ENCODE data around the gene MDH2. TPM values are rescaled to one million over a fixed set of nuclear protein-coding genes. Genes with fewer than 3 reads are reported as not detected.
"Not testable (repeated sequence)": the region's sequence is repeated elsewhere in the genome, so short reads cannot be mapped to it uniquely, and the experiment has no call there.

The MDH2 gene
- total and polyA plus RNA-seq, 5 donors from 2014 or later = 70.6 to 237 (median 162) TPM

GRCh38 chr7:76057813-76058145 lies 9.9 kb downstream of the MDH2 start:
- DNase-seq = no peak
- H3K27me3 Mint-ChIP-seq = no peaks in the 10 kb centered on the region
- peaks cover 35% of the 10 kb centered on the region for H3K36me3 Mint-ChIP-seq
- Histone ChIP-seq H3K4me1 (ENCODE audit: control insufficient read depth, insufficient read depth, low read length, poor library complexity, severe bottlenecking) (no peaks in the 10 kb centered on the region), H3K36me3 (ENCODE audit: control insufficient read depth, insufficient read depth, low read length) (peaks cover 89% of the 10 kb centered on the region), H3K27ac (ENCODE audit: insufficient read depth, low read length, poor library complexity, severe bottlenecking) (no peak overlapping the region), H3K9me3 (ENCODE audit: control insufficient read depth in 2 of 2, low read length in 2 of 2) (no peaks in the 10 kb centered on the region), H3K27me3 (ENCODE audit: control insufficient read depth, insufficient read depth, low read length) (no peaks in the 10 kb centered on the region), H3K4me3 (ENCODE audit: low read depth, low read length) (no peak overlapping the region)
- no peak overlapping the region for H3K27ac Mint-ChIP-seq
- no peaks in the 10 kb centered on the region for H3K9me3 Mint-ChIP-seq
- no peak for ATAC-seq (ENCODE audit: low read depth in 2 of 2)
- no peak overlapping the region for H3K4me3 Mint-ChIP-seq
- peaks cover 0 to 15% (median 1%) of the 10 kb centered on the region in 4 donors for H3K4me1 Mint-ChIP-seq

- H3K27me3 Mint-ChIP-seq; H3K4me1 ChIP-seq (ENCODE audit: control insufficient read depth, insufficient read depth, low read length, poor library complexity, severe bottlenecking); H3K9me3 Mint-ChIP-seq; H3K27me3 ChIP-seq (ENCODE audit: control insufficient read depth, insufficient read depth, low read length); H3K9me3 ChIP-seq (ENCODE audit: control insufficient read depth in 2 of 2, low read length in 2 of 2); H3K27ac ChIP-seq (ENCODE audit: insufficient read depth, low read length, poor library complexity, severe bottlenecking); H3K4me1 Mint-ChIP-seq; H3K4me3 Mint-ChIP-seq; DNase-seq; ATAC-seq (ENCODE audit: low read depth in 2 of 2); H3K4me3 ChIP-seq (ENCODE audit: low read depth, low read length); H3K27ac Mint-ChIP-seq: not testable (repeated sequence)
- peaks cover 36% of the 10 kb centered on the region for H3K36me3 Mint-ChIP-seq
- H3K36me3 ChIP-seq (ENCODE audit: control insufficient read depth, insufficient read depth, low read length) = peaks cover 94% of the 10 kb centered on the region
Observed at GRCh38 chr7:76058745-76059144, 10.8 kb downstream of the MDH2 start.

- ATAC-seq (ENCODE audit: low read depth in 2 of 2) (no peak), DNase-seq (no peak)
- no peaks in the 10 kb centered on the region for H3K4me1 ChIP-seq (ENCODE audit: control insufficient read depth, insufficient read depth, low read length, poor library complexity, severe bottlenecking)
- H3K36me3 Mint-ChIP-seq = peaks cover 42% of the 10 kb centered on the region
- H3K9me3 ChIP-seq (ENCODE audit: control insufficient read depth in 2 of 2, low read length in 2 of 2) = no peaks in the 10 kb centered on the region
- no peak overlapping the region for H3K27ac Mint-ChIP-seq
- no peak overlapping the region for H3K27ac ChIP-seq (ENCODE audit: insufficient read depth, low read length, poor library complexity, severe bottlenecking)
- H3K4me1 Mint-ChIP-seq = no peaks in the 10 kb centered on the region
- no peaks in the 10 kb centered on the region for H3K27me3 ChIP-seq (ENCODE audit: control insufficient read depth, insufficient read depth, low read length)
- no peaks in the 10 kb centered on the region for H3K27me3 Mint-ChIP-seq
- H3K4me3 Mint-ChIP-seq = no peak overlapping the region
- H3K9me3 Mint-ChIP-seq = no peaks in the 10 kb centered on the region
- H3K36me3 ChIP-seq (ENCODE audit: control insufficient read depth, insufficient read depth, low read length) = peaks cover 97% of the 10 kb centered on the region
- H3K4me3 ChIP-seq (ENCODE audit: low read depth, low read length) = no peak overlapping the region
Observed at GRCh38 chr7:76060842-76061241, 12.9 kb downstream of the MDH2 start.

GRCh38 chr7:76062254-76062653 lies 14.3 kb downstream of the MDH2 start:
- Histone ChIP-seq H3K4me3 (ENCODE audit: low read depth, low read length) (no peak overlapping the region), H3K27ac (ENCODE audit: insufficient read depth, low read length, poor library complexity, severe bottlenecking) (no peak overlapping the region), H3K27me3 (ENCODE audit: control insufficient read depth, insufficient read depth, low read length) (no peaks in the 10 kb centered on the region), H3K36me3 (ENCODE audit: control insufficient read depth, insufficient read depth, low read length) (peaks cover 92% of the 10 kb centered on the region), H3K4me1 (ENCODE audit: control insufficient read depth, insufficient read depth, low read length, poor library complexity, severe bottlenecking) (no peaks in the 10 kb centered on the region), H3K9me3 (ENCODE audit: control insufficient read depth in 2 of 2, low read length in 2 of 2) (no peaks in the 10 kb centered on the region)
- Mint-ChIP-seq H3K27me3 (no peaks in the 10 kb centered on the region), H3K27ac (peak overlapping the region in 1 of 3 donors; percentile 20), H3K4me3 (no peak overlapping the region), H3K36me3 (peaks cover 54% of the 10 kb centered on the region), H3K9me3 (no peaks in the 10 kb centered on the region), H3K4me1 (no peaks in the 10 kb centered on the region)
- no peak for ATAC-seq (ENCODE audit: low read depth in 2 of 2)
- no peak for DNase-seq

GRCh38 chr7:76063114-76063513 lies 15.2 kb downstream of the MDH2 start:
- no peak overlapping the region for H3K27ac Mint-ChIP-seq
- DNase-seq (no peak), ATAC-seq (ENCODE audit: low read depth in 2 of 2) (no peak)
- Histone ChIP-seq H3K4me1 (ENCODE audit: control insufficient read depth, insufficient read depth, low read length, poor library complexity, severe bottlenecking) (no peaks in the 10 kb centered on the region), H3K36me3 (ENCODE audit: control insufficient read depth, insufficient read depth, low read length) (peaks cover 83% of the 10 kb centered on the region), H3K27me3 (ENCODE audit: control insufficient read depth, insufficient read depth, low read length) (no peaks in the 10 kb centered on the region), H3K9me3 (ENCODE audit: control insufficient read depth in 2 of 2, low read length in 2 of 2) (no peaks in the 10 kb centered on the region), H3K4me3 (ENCODE audit: low read depth, low read length) (no peak overlapping the region), H3K27ac (ENCODE audit: insufficient read depth, low read length, poor library complexity, severe bottlenecking) (no peak overlapping the region)
- no peak overlapping the region for H3K4me3 Mint-ChIP-seq
- H3K4me1 Mint-ChIP-seq = no peaks in the 10 kb centered on the region
- no peaks in the 10 kb centered on the region for H3K9me3 Mint-ChIP-seq
- no peaks in the 10 kb centered on the region for H3K27me3 Mint-ChIP-seq
- peaks cover 46% of the 10 kb centered on the region for H3K36me3 Mint-ChIP-seq

- DNase-seq (no peak), ATAC-seq (ENCODE audit: low read depth in 2 of 2) (no peak)
- Histone ChIP-seq H3K36me3 (ENCODE audit: control insufficient read depth, insufficient read depth, low read length) (peaks cover 79% of the 10 kb centered on the region), H3K4me3 (ENCODE audit: low read depth, low read length) (no peak overlapping the region), H3K27me3 (ENCODE audit: control insufficient read depth, insufficient read depth, low read length) (no peaks in the 10 kb centered on the region), H3K9me3 (ENCODE audit: control insufficient read depth in 2 of 2, low read length in 2 of 2) (no peaks in the 10 kb centered on the region), H3K27ac (ENCODE audit: insufficient read depth, low read length, poor library complexity, severe bottlenecking) (no peak overlapping the region), H3K4me1 (ENCODE audit: control insufficient read depth, insufficient read depth, low read length, poor library complexity, severe bottlenecking) (no peaks in the 10 kb centered on the region)
- Mint-ChIP-seq H3K27ac (no peak overlapping the region), H3K27me3 (no peaks in the 10 kb centered on the region), H3K36me3 (peaks cover 42% of the 10 kb centered on the region), H3K4me3 (no peak overlapping the region), H3K9me3 (no peaks in the 10 kb centered on the region), H3K4me1 (no peaks in the 10 kb centered on the region)
Observed at GRCh38 chr7:76063525-76063924, 15.6 kb downstream of the MDH2 start.

- no peak for DNase-seq
- Mint-ChIP-seq H3K27me3 (no peaks in the 10 kb centered on the region), H3K27ac (no peak overlapping the region), H3K4me3 (no peak overlapping the region), H3K36me3 (peaks cover 41% of the 10 kb centered on the region), H3K4me1 (no peaks in the 10 kb centered on the region), H3K9me3 (no peaks in the 10 kb centered on the region)
- H3K27ac ChIP-seq (ENCODE audit: insufficient read depth, low read length, poor library complexity, severe bottlenecking) = no peak overlapping the region
- H3K9me3 ChIP-seq (ENCODE audit: control insufficient read depth in 2 of 2, low read length in 2 of 2) = no peaks in the 10 kb centered on the region
- ATAC-seq (ENCODE audit: low read depth in 2 of 2) = no peak
- peaks cover 70% of the 10 kb centered on the region for H3K36me3 ChIP-seq (ENCODE audit: control insufficient read depth, insufficient read depth, low read length)
- H3K4me1 ChIP-seq (ENCODE audit: control insufficient read depth, insufficient read depth, low read length, poor library complexity, severe bottlenecking) = no peaks in the 10 kb centered on the region
- no peaks in the 10 kb centered on the region for H3K27me3 ChIP-seq (ENCODE audit: control insufficient read depth, insufficient read depth, low read length)
- H3K4me3 ChIP-seq (ENCODE audit: low read depth, low read length) = no peak overlapping the region
Observed at GRCh38 chr7:76064208-76064970, 16.5 kb downstream of the MDH2 start.

- no peak for ATAC-seq (ENCODE audit: low read depth in 2 of 2)
Observed at GRCh38 chr7:76065016-76065612, 17.2 kb downstream of the MDH2 start.

More at GRCh38 chr7:76065016-76065612, 17.2 kb downstream of the MDH2 start:
- Mint-ChIP-seq H3K27me3 (no peaks in the 10 kb centered on the region), H3K4me3 (no peak overlapping the region), H3K4me1 (no peaks in the 10 kb centered on the region), H3K27ac (no peak overlapping the region), H3K36me3 (peaks cover 38% of the 10 kb centered on the region), H3K9me3 (no peaks in the 10 kb centered on the region)
- Histone ChIP-seq H3K9me3 (ENCODE audit: control insufficient read depth in 2 of 2, low read length in 2 of 2) (no peaks in the 10 kb centered on the region), H3K27ac (ENCODE audit: insufficient read depth, low read length, poor library complexity, severe bottlenecking) (no peak overlapping the region), H3K36me3 (ENCODE audit: control insufficient read depth, insufficient read depth, low read length) (peaks cover 63% of the 10 kb centered on the region), H3K27me3 (ENCODE audit: control insufficient read depth, insufficient read depth, low read length) (no peaks in the 10 kb centered on the region), H3K4me3 (ENCODE audit: low read depth, low read length) (no peak overlapping the region), H3K4me1 (ENCODE audit: control insufficient read depth, insufficient read depth, low read length, poor library complexity, severe bottlenecking) (no peaks in the 10 kb centered on the region)
- no peak for DNase-seq
